Measurements from ENCODE around the gene RALGAPA2. TPM values are rescaled to one million over a fixed set of nuclear protein-coding genes. Genes with fewer than 3 reads are reported as not detected.
A peak's percentile ranks its signal among the peaks of the same experiment; 100 is the strongest.

The RALGAPA2 gene
- total RNA-seq, 2 donors from 2014 or later = 40.2 to 45.4 TPM

DNA sequence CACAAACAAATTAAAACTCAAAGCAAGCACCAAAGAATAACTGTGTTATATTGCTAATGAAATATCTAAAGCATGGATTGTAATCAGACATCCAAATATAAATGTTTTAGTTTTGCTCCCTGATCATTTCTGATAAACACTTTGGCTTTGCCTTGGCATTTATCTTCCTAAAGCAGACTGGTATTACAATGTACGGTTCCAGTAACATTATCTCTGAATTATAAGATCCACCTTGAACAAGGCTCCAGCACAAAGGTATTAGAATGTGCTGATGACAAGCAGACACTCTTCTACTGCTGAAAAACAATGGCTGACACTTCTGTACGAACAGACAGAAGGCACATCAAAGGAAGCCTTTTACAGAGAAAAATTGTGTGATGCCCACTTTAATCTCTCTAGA lies 270.0 kb downstream of the RALGAPA2 start:
- H3K27ac ChIP-seq = no peak overlapping the region
- H3K36me3 ChIP-seq (replicated peaks in 1 of 2; ENCODE audit: insufficient read depth in 1 of 2, low read depth in 2 of 2) = no peaks in the 10 kb centered on the region
- no peak overlapping the region for H3K4me3 ChIP-seq
- 75 to 85% methylated on average over 2 of the region's 2 CpGs for WGBS, 2 donors
- no peaks in the 10 kb centered on the region for H3K27me3 ChIP-seq
- peaks cover 15% of the 10 kb centered on the region for H3K4me1 ChIP-seq
- intact Hi-C loops (cut with DNase I) = no loop called here
- no peak for ATAC-seq
- no peaks in the 10 kb centered on the region for H3K9me3 ChIP-seq
- DNase-seq = no peak
- TF ChIP-seq, protein P1, sequence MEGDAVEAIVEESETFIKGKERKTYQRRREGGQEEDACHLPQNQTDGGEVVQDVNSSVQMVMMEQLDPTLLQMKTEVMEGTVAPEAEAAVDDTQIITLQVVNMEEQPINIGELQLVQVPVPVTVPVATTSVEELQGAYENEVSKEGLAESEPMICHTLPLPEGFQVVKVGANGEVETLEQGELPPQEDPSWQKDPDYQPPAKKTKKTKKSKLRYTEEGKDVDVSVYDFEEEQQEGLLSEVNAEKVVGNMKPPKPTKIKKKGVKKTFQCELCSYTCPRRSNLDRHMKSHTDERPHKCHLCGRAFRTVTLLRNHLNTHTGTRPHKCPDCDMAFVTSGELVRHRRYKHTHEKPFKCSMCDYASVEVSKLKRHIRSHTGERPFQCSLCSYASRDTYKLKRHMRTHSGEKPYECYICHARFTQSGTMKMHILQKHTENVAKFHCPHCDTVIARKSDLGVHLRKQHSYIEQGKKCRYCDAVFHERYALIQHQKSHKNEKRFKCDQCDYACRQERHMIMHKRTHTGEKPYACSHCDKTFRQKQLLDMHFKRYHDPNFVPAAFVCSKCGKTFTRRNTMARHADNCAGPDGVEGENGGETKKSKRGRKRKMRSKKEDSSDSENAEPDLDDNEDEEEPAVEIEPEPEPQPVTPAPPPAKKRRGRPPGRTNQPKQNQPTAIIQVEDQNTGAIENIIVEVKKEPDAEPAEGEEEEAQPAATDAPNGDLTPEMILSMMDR (IDR thresholded peaks at IDR 0.05) = no peak
- TF ChIP-seq POLR2A (IDR thresholded peaks at IDR 0.05) = no peak

DNA sequence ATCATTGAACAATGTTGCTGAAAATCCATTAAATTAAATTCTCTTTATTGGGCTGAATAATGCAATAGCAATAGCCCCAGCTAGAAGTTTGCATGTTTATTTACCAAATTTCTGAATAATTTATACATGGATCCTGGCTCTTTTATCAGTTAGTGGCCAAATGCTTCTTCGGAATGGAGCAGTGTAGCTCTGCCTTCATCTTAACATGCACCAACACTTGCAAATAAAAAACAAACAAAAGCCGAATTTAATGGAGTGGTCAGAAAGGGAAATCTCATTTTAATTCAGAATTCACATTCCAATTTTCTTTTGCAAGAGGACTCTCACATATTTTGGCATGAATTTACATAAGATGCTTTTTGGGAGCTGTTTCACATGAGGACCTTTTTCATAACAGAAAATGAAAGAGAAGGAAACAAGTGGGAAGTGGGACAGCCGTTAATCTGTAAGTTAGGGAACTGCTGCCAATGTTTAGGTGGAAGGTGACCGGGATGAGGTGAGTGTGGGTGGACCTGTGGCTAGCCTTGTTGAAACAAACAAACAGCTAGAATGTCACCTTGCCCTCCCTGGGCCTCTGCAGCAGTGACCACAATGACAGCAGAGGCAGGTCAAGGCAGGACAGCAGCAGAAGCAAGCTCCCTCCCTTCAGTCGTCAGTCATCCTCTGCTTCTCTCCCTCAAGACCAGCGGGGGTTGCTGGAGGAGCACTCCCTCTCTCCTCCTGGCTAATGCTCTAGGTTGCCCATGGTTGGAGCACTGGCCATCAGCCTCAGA lies 271.4 kb downstream of the RALGAPA2 start:
- TF ChIP-seq, protein P1 (IDR thresholded peaks at IDR 0.05) = no peak
- no peak for TF ChIP-seq POLR2A (IDR thresholded peaks at IDR 0.05)
- intact Hi-C loops (cut with DNase I) = no loop called here
- no peak overlapping the region for H3K27ac ChIP-seq
- no peaks in the 10 kb centered on the region for H3K27me3 ChIP-seq
- WGBS, 2 donors = 29 to 55% methylated on average over 6 of the region's 6 CpGs
- H3K4me3 ChIP-seq = no peak overlapping the region
- peaks cover 15% of the 10 kb centered on the region for H3K4me1 ChIP-seq
- ATAC-seq (no peak), DNase-seq (peak in 1 of 4 donors; percentile 23)
- no peaks in the 10 kb centered on the region for H3K36me3 ChIP-seq (replicated peaks in 1 of 2; ENCODE audit: insufficient read depth in 1 of 2, low read depth in 2 of 2)
- no peaks in the 10 kb centered on the region for H3K9me3 ChIP-seq

DNA sequence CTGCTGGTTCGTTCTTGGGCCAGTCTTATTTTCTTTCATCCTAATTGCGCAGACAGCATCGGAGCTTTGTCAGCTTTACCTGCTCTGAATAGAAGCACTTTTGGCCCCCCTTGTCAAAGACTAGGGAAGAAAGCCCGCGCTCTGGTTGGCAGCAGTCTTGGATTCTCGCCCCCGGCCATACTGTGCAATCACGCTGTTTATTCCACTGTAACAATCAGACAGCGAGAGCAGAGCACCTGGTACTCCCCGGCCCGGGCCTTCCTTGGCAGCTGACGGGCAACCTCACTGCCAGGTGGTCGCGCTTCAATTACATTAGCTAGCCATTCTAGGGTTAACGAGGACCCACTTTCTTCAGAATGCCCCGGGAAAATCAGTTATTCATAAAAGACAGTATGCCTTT lies 272.0 kb downstream of the RALGAPA2 start:
- intact Hi-C loops (cut with DNase I) = no loop called here
- no peak for TF ChIP-seq POLR2A (IDR thresholded peaks at IDR 0.05)
- TF ChIP-seq, protein P1 (IDR thresholded peaks at IDR 0.05) = no peak
- no peak overlapping the region for H3K27ac ChIP-seq
- H3K4me3 ChIP-seq = no peak overlapping the region
- DNase-seq (peak in 1 of 4 donors; percentile 31), ATAC-seq (no peak)
- no peaks in the 10 kb centered on the region for H3K9me3 ChIP-seq
- H3K4me1 ChIP-seq = peaks cover 15% of the 10 kb centered on the region
- H3K27me3 ChIP-seq = no peaks in the 10 kb centered on the region
- no peaks in the 10 kb centered on the region for H3K36me3 ChIP-seq (replicated peaks in 1 of 2; ENCODE audit: insufficient read depth in 1 of 2, low read depth in 2 of 2)
- 59 to 71% methylated on average over 16 of the region's 16 CpGs for WGBS, 2 donors

DNA sequence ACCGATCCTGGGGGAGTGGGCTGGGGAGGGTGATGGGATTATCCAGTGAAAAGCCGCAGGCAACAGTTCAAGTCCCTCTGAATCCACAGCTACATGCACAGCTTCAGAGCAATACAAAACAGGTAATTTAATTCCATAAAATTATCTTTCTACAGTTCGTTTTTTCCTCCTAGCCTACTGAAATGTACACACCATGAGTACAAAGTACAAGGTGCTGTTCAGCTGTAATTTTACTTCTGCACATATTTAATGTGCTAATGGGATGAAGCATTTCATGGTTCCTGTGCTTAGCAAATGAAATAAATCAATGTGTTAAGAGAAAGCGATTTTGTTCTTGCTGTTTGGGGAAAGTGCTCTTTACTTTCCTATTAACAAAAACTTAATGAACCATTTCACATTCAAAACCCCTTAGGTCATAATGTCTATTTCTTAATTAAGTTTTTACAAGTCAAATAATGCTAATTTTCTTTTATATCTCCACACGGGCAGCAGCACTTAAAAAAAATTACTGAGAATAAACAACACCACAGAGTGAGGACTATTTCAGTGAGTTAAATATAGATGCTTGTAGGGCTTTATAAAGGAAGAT lies 272.7 kb downstream of the RALGAPA2 start:
- TF ChIP-seq, protein P1 (IDR thresholded peaks at IDR 0.05) = no peak
- TF ChIP-seq POLR2A (IDR thresholded peaks at IDR 0.05) = no peak
- no peak for ATAC-seq
- Histone ChIP-seq H3K36me3 (replicated peaks in 1 of 2; ENCODE audit: insufficient read depth in 1 of 2, low read depth in 2 of 2) (no peaks in the 10 kb centered on the region), H3K27me3 (no peaks in the 10 kb centered on the region), H3K4me3 (no peak overlapping the region), H3K27ac (no peak overlapping the region), H3K9me3 (no peaks in the 10 kb centered on the region), H3K4me1 (peaks cover 15% of the 10 kb centered on the region)
- DNase-seq = no peak
- WGBS, 2 donors = 49 to 67% methylated on average over 5 of the region's 5 CpGs
- intact Hi-C loops (cut with DNase I) = no loop called here

Data from body of pancreas (tissue), 4 donors.